Stimulated activated CD8-positive, alpha-beta memory T cell treated with anti-CD3 and anti-CD28 coated beads, Interleukin-15, amount 100 ng/mL, for 48 hours (primary cell): ENCODE results near the gene DOCK4.
"Not testable (repeated sequence)": the region's sequence is repeated elsewhere in the genome, so short reads cannot be mapped to it uniquely, and the experiment has no call there.

Source experiments
- DNase-seq, 2 donors: peaks; one replicate each; pipeline ENCODE4 v3.0.0-alpha.2; 2020; ENCODE audit warnings: low read depth in 2 of 2

Gene DOCK4

GRCh38 chr7:111955616-111956015 lies 250.6 kb downstream of the DOCK4 start:
- DNase-seq, result no peak

- DNase-seq, result no peak
These were observed 251.5 kb downstream of the DOCK4 start for GRCh38 chr7:111954474-111955381.

- no peak for DNase-seq
These were observed 252.1 kb downstream of the DOCK4 start for GRCh38 chr7:111954056-111954455.

GRCh38 chr7:111953611-111954010 lies 252.6 kb downstream of the DOCK4 start:
- DNase-seq, result no peak

GRCh38 chr7:111952783-111953182 lies 253.4 kb downstream of the DOCK4 start:
- DNase-seq, result no peak

GRCh38 chr7:111951052-111951451 lies 255.1 kb downstream of the DOCK4 start:
- DNase-seq, result no peak

GRCh38 chr7:111942450-111943081 lies 263.6 kb downstream of the DOCK4 start:
- no peak for DNase-seq

- DNase-seq, result no peak
These were observed 269.0 kb downstream of the DOCK4 start for GRCh38 chr7:111937163-111937562.

- no peak for DNase-seq
These were observed 272.6 kb downstream of the DOCK4 start for GRCh38 chr7:111933609-111934008.

GRCh38 chr7:111931958-111932357 lies 274.2 kb downstream of the DOCK4 start:
- no peak for DNase-seq

GRCh38 chr7:111931016-111931517 lies 275.1 kb downstream of the DOCK4 start:
- DNase-seq, result no peak

GRCh38 chr7:111929264-111929663 lies 276.9 kb downstream of the DOCK4 start:
- no peak for DNase-seq

- no peak for DNase-seq
These were observed 278.7 kb downstream of the DOCK4 start for GRCh38 chr7:111927353-111928019.

GRCh38 chr7:111920329-111920728 lies 285.9 kb downstream of the DOCK4 start:
- no peak for DNase-seq

- DNase-seq, result no peak
These were observed 286.5 kb downstream of the DOCK4 start for GRCh38 chr7:111919631-111920179.

GRCh38 chr7:111919164-111919563 lies 287.0 kb downstream of the DOCK4 start:
- no peak for DNase-seq

- no peak for DNase-seq
These were observed 287.7 kb downstream of the DOCK4 start for GRCh38 chr7:111918461-111918860.

- DNase-seq, result not testable (repeated sequence)
These were observed 288.8 kb downstream of the DOCK4 start for GRCh38 chr7:111917404-111917803.

GRCh38 chr7:111914291-111914690 lies 291.9 kb downstream of the DOCK4 start:
- DNase-seq, result no peak

- no peak for DNase-seq
These were observed 294.8 kb downstream of the DOCK4 start for GRCh38 chr7:111911166-111911961.

GRCh38 chr7:111910656-111911055 lies 295.5 kb downstream of the DOCK4 start:
- DNase-seq, result no peak
